Keratinocyte (primary cell): ENCODE measurements around the gene CCDC63. TPM values are rescaled to one million over a fixed set of nuclear protein-coding genes. Genes with fewer than 3 reads are reported as not detected.
A peak's percentile ranks its signal among the peaks of the same experiment; 100 is the strongest.

Source experiments
- DNase-seq: peaks from one replicate; pipeline ENCODE4 v3.0.0-alpha.2; 2011; ENCODE audit warnings: low read depth, missing footprints, low spot score
- FAIRE-seq: peaks from 2 replicates; lab custom pipeline; 2011; peaks lifted over from hg19 to GRCh38; lab: Jason Lieb, UNC
- H2AFZ ChIP-seq: 2 replicates; pipeline ENCODE4 v1.6.0; 2012; ENCODE audit warnings: low read length, control low read depth, inconsistent platforms; ENCODE audit not compliant: control insufficient read depth
- H3K27ac ChIP-seq: 2 replicates; pipeline ENCODE4 v1.5.1; 2011; ENCODE audit warnings: low read length; ENCODE audit not compliant: control insufficient read depth, insufficient read depth
- H3K27me3 ChIP-seq: 3 replicates; pipeline ENCODE4 v1.6.0; 2011; ENCODE audit warnings: low read length; ENCODE audit not compliant: control insufficient read depth, insufficient read depth; ENCODE audit errors: extremely low read depth
- H3K36me3 ChIP-seq, 2 experiments: 2 replicates in 1 of 2; 3 replicates in 1 of 2; pipeline ENCODE4 v1.5.1; 2011; ENCODE audit warnings: low read length in 2 of 2, mild to moderate bottlenecking in 1 of 2; ENCODE audit not compliant: control insufficient read depth in 2 of 2, insufficient read depth in 2 of 2; ENCODE audit errors: extremely low read depth in 1 of 2
- H3K4me1 ChIP-seq: 3 replicates; pipeline ENCODE4 v1.5.1; 2011; ENCODE audit warnings: low read length; ENCODE audit not compliant: control insufficient read depth, insufficient read depth; ENCODE audit errors: extremely low read depth
- H3K4me2 ChIP-seq: 3 replicates; pipeline ENCODE4 v1.6.0; 2011; ENCODE audit warnings: low read depth, low read length; ENCODE audit not compliant: control insufficient read depth, insufficient read depth; ENCODE audit errors: extremely low read depth
- H3K4me3 ChIP-seq, 3 experiments: fragments of 200-600 bp in 1 of 3; sonication (generic) in 1 of 3; 2 replicates in 2 of 3; 3 replicates in 1 of 3; pipeline ENCODE4 v1.5.1; 2011 to 2016; ENCODE audit warnings: low read length in 3 of 3, mild to moderate bottlenecking in 3 of 3, control low read depth in 2 of 3, inconsistent platforms in 1 of 3, low read depth in 1 of 3, mixed read lengths in 1 of 3, mixed run types in 1 of 3, moderate library complexity in 1 of 3; ENCODE audit not compliant: control insufficient read depth in 2 of 3, insufficient read depth in 2 of 3; ENCODE audit errors: extremely low read depth in 1 of 3
- H3K79me2 ChIP-seq: 2 replicates; pipeline ENCODE4 v1.6.0; 2012; ENCODE audit warnings: low read length; ENCODE audit not compliant: control insufficient read depth, insufficient read depth
- H3K9ac ChIP-seq: 3 replicates; pipeline ENCODE4 v1.6.0; 2011; ENCODE audit warnings: low read length; ENCODE audit not compliant: control insufficient read depth, insufficient read depth; ENCODE audit errors: extremely low read depth
- H3K9me1 ChIP-seq: 3 replicates; pipeline ENCODE4 v1.6.0; 2011; ENCODE audit warnings: low read length; ENCODE audit not compliant: control insufficient read depth, insufficient read depth; ENCODE audit errors: extremely low read depth
- H3K9me3 ChIP-seq: 2 replicates; pipeline ENCODE4 v1.5.1; 2012; ENCODE audit warnings: low read depth, low read length; ENCODE audit not compliant: control insufficient read depth
- H4K20me1 ChIP-seq: 3 replicates; pipeline ENCODE4 v1.6.0; 2011; ENCODE audit warnings: low read length; ENCODE audit not compliant: control insufficient read depth, insufficient read depth; ENCODE audit errors: extremely low read depth
- EZH2 ChIP-seq: IDR thresholded peaks from one replicate; pipeline ENCODE4 v1.6.1; 2012; ENCODE audit warnings: inconsistent platforms, mild to moderate bottlenecking, low read length, moderate library complexity
- dilution Hi-C: fragments of 300-500 bp; cut with MboI; formaldehyde crosslinking; loops from one replicate; pipeline ENCODE4 v1.7.0; 2020; ENCODE audit warnings: low sequenced_read_pairs; ENCODE audit not compliant: extremely low pct_ligation_motif_present
- polyA plus RNA-seq, 5 experiments: library from polyadenylated mRNA; depleted of rRNA in 3 of 5; stranded (reverse) in 3 of 5; stranded (forward) in 1 of 5; unstranded in 1 of 5; fragments of >200 nt; gene quantifications; 1 replicate in 1 of 5; 2 replicates in 3 of 5; 3 replicates in 1 of 5; pipeline versions ENCODE4 v1.2.1 to v1.2.3, GENCODE V29; 2011 to 2012; ENCODE audit warnings: missing spikeins in 2 of 5, low read depth in 1 of 5, low replicate concordance in 1 of 5
- TF ChIP-seq, protein P1 (sequence below), 3 experiments: IDR thresholded peaks in 1 of 3; conservative IDR thresholded peaks in 1 of 3; optimal IDR thresholded peaks in 1 of 3; 2 replicates in 2 of 3; 3 replicates in 1 of 3; pipeline versions ENCODE3 to v1.5.1; 2011; ENCODE audit warnings: low read length in 3 of 3, mild to moderate bottlenecking in 3 of 3, moderate library complexity in 2 of 3, control low read depth in 1 of 3, inconsistent platforms in 1 of 3; ENCODE audit not compliant: insufficient read depth in 2 of 3; ENCODE audit errors: extremely low read depth in 1 of 3

CCDC63 gene
- polyA plus RNA-seq, 1 donor (not counting 4 experiments of a cell fraction or from before 2014, with no cell fraction given), result not detected

- FAIRE-seq, result no peak
- H3K9me3 ChIP-seq, result no peaks in the 10 kb centered on the region
- no peak overlapping the region for H3K4me3 ChIP-seq
- no peaks in the 10 kb centered on the region for H3K27me3 ChIP-seq
- no peaks in the 10 kb centered on the region for H3K36me3 ChIP-seq
- no peaks in the 10 kb centered on the region for H3K4me1 ChIP-seq
- dilution Hi-C loops, result no loop called here
- DNase-seq, result no peak
- H3K27ac ChIP-seq, result no peak overlapping the region
- no peaks in the 10 kb centered on the region for H3K9me1 ChIP-seq
- TF ChIP-seq EZH2, result no peak
- TF ChIP-seq, protein P1, sequence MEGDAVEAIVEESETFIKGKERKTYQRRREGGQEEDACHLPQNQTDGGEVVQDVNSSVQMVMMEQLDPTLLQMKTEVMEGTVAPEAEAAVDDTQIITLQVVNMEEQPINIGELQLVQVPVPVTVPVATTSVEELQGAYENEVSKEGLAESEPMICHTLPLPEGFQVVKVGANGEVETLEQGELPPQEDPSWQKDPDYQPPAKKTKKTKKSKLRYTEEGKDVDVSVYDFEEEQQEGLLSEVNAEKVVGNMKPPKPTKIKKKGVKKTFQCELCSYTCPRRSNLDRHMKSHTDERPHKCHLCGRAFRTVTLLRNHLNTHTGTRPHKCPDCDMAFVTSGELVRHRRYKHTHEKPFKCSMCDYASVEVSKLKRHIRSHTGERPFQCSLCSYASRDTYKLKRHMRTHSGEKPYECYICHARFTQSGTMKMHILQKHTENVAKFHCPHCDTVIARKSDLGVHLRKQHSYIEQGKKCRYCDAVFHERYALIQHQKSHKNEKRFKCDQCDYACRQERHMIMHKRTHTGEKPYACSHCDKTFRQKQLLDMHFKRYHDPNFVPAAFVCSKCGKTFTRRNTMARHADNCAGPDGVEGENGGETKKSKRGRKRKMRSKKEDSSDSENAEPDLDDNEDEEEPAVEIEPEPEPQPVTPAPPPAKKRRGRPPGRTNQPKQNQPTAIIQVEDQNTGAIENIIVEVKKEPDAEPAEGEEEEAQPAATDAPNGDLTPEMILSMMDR (optimal IDR thresholded peaks at IDR 0.05 in 1 of 3, IDR thresholded peaks at IDR 0.05 in 1 of 3, conservative IDR thresholded peaks at IDR 0.05 in 1 of 3; ENCODE audit: extremely low read depth in 1 of 3, insufficient read depth in 2 of 3, low read length in 3 of 3), result no peak
- H3K9ac ChIP-seq, result no peak overlapping the region
- no peak overlapping the region for H3K4me2 ChIP-seq
- no peaks in the 10 kb centered on the region for H4K20me1 ChIP-seq
- no peaks in the 10 kb centered on the region for H3K79me2 ChIP-seq
- H2AFZ ChIP-seq, result no peak overlapping the region
Measured at GRCh38 chr12:110883251-110883650, 36.5 kb downstream of the CCDC63 start.

- H3K4me1 ChIP-seq, result no peaks in the 10 kb centered on the region
- H3K79me2 ChIP-seq, result no peaks in the 10 kb centered on the region
- no peaks in the 10 kb centered on the region for H3K27me3 ChIP-seq
- no peak overlapping the region for H2AFZ ChIP-seq
- no peak for DNase-seq
- H4K20me1 ChIP-seq, result no peaks in the 10 kb centered on the region
- no peak for TF ChIP-seq EZH2
- TF ChIP-seq, protein P1 (optimal IDR thresholded peaks at IDR 0.05 in 1 of 3, IDR thresholded peaks at IDR 0.05 in 1 of 3, conservative IDR thresholded peaks at IDR 0.05 in 1 of 3; ENCODE audit: extremely low read depth in 1 of 3, insufficient read depth in 2 of 3, low read length in 3 of 3), result no peak
- dilution Hi-C loops, result no loop called here
- no peak overlapping the region for H3K9ac ChIP-seq
- H3K4me3 ChIP-seq, result no peak overlapping the region
- no peaks in the 10 kb centered on the region for H3K9me3 ChIP-seq
- H3K4me2 ChIP-seq, result no peak overlapping the region
- H3K9me1 ChIP-seq, result no peaks in the 10 kb centered on the region
- peak; percentile 85 for FAIRE-seq
- no peaks in the 10 kb centered on the region for H3K36me3 ChIP-seq
- no peak overlapping the region for H3K27ac ChIP-seq
Measured at GRCh38 chr12:110885152-110885840, 38.5 kb downstream of the CCDC63 start.
